GM18519 (cell line): ENCODE data around the gene CA5A.
"Not testable (repeated sequence)": the region's sequence is repeated elsewhere in the genome, so short reads cannot be mapped to it uniquely, and the experiment has no call there.

Experiments
- ATAC-seq: cut with Tn5 transposase; IDR thresholded peaks from one replicate; pipeline ENCODE4 v1.9.1; 2021; ENCODE audit warnings: mild to moderate bottlenecking, moderate library complexity; ENCODE audit not compliant: unreplicated experiment, low FRiP score

Gene CA5A

DNA sequence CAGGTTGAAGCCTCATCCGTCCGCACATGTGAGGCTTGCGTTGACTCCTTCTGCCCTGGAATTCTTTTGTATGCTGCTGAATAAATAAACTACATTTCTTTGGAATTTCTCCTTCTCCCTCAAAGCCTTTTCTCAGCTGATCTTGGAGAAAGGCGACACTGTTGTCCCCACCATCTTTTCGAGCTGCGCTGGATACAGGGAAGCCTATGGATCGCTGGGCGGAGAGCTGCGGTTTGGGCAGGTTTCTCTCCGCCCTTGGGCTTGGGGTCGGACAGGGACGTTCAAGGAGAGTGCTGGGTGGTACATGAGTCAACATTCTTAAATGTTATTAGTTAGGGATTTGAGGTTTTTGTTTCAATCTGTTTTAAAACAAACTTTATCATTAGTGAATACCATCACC is 35.8 kb downstream of the CA5A start:
- ATAC-seq: not testable (repeated sequence)

DNA sequence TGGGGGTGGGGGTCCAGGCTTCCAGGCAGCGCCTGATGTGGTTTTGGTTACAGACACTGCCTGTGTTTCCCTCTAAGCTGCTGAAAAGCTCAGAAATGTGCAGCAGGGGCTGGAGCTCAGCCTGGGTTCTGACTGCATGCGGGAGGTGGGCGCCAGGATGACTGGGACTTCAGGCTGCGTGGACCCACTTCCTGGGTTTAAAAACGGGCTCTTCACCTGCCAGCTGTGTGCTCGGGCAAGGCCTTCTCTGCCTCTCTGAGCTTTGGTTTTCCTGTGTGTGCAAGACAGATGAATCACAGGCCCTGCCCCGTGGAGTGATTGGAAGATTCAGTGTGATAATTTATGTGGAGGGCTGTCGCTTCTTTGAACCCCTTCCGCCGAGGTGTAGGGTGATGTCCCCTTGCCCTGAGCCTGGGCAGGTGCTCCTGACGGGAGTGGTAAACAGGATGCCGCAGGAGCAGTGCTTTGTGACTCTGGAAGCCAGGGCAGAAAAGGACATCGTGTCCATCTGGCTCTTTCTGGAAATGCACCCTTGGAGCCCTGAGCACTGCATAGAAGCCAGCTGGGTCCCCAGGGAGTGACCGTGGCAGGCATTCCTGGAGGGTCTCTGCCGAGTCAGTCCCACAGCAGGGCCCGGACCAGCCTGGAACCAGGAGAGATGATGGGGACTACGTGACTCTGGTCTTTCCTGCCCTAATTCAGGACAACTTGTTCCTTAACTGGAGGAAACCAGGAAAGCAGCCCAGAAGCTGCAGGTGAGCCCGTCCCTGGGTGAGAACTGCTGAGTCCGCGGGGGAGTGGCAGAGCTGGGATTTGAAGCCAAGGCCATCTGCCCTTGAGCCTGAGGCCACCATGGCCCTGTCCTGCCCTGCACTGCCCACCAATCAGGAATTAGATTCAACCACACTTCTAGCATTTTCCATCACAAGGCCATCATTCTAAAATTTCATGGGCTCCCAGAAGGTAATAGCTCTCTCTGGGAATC is 38.5 kb downstream of the CA5A start:
- ATAC-seq: no peak

- not testable (repeated sequence) for ATAC-seq
Observed at GRCh38 chr16:87896924-87897520, 39.3 kb downstream of the CA5A start.

DNA sequence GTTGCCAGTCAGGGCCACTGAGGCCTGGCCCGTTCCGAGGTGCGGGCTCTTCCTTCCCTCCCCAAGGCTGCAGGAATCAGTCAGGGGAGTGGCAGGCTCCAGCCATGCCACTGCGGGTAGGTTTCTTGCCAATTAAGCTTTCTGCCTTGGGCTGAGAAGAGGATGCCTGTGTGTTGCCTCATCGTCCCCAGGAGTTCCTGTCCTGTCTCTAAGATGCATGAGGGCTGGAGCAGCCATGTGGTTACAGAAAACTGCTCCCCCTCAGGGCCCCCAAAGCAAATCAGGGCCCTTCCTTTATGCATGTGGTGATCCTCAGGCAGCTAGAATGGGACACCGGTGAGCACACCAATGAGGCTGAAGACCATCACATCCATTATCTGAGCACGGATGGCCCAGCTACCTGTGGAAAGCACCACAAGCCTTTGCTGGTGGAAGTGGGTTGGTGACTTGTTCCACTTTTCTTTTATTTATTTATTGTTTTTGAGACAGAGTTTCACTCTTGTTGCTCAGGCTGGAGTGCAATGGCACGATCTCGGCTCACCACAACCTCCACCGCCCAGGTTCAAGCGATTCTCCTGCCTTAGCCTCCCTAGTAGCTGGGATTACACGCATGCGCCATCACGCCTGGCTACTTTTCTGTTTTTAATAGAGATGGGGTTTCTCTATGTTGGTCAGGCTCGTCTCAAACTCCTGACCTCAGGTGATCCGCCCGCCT is 40.0 kb downstream of the CA5A start:
- ATAC-seq: not testable (repeated sequence)

GRCh38 chr16:87895641-87896141 is 40.6 kb downstream of the CA5A start:
- no peak for ATAC-seq

DNA sequence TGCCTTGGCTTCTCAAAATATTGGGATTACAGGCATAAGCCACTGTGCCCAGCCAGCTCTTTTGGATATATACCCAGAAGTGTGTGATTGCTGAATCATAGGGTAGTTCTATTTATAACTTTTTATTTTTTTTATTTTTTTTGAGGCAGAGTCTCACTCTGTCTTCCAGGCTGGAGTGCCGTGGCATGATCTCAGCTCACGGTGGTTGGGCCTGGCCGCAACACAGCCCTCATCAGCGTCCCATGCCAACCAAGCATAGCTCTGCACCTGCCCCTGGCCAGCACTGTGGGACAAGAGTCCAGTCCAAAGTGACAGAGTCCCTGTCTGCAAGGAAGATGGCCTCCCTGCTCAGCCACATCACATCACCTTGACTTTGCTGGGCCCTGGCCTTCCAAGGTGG is 42.3 kb downstream of the CA5A start:
- ATAC-seq: not testable (repeated sequence)

- no peak for ATAC-seq
Observed at GRCh38 chr16:87891764-87892163, 44.6 kb downstream of the CA5A start.

- not testable (repeated sequence) for ATAC-seq
Observed at GRCh38 chr16:87889762-87890161, 46.6 kb downstream of the CA5A start.

GRCh38 chr16:87888346-87888745 is 48.0 kb downstream of the CA5A start:
- not testable (repeated sequence) for ATAC-seq

- ATAC-seq: not testable (repeated sequence)
Observed at GRCh38 chr16:87887931-87888330, 48.4 kb downstream of the CA5A start.

- ATAC-seq: not testable (repeated sequence)
Observed at GRCh38 chr16:87885371-87885967, 50.9 kb downstream of the CA5A start.

- ATAC-seq: no peak
Observed at GRCh38 chr16:87882436-87883019, 53.8 kb downstream of the CA5A start.

DNA sequence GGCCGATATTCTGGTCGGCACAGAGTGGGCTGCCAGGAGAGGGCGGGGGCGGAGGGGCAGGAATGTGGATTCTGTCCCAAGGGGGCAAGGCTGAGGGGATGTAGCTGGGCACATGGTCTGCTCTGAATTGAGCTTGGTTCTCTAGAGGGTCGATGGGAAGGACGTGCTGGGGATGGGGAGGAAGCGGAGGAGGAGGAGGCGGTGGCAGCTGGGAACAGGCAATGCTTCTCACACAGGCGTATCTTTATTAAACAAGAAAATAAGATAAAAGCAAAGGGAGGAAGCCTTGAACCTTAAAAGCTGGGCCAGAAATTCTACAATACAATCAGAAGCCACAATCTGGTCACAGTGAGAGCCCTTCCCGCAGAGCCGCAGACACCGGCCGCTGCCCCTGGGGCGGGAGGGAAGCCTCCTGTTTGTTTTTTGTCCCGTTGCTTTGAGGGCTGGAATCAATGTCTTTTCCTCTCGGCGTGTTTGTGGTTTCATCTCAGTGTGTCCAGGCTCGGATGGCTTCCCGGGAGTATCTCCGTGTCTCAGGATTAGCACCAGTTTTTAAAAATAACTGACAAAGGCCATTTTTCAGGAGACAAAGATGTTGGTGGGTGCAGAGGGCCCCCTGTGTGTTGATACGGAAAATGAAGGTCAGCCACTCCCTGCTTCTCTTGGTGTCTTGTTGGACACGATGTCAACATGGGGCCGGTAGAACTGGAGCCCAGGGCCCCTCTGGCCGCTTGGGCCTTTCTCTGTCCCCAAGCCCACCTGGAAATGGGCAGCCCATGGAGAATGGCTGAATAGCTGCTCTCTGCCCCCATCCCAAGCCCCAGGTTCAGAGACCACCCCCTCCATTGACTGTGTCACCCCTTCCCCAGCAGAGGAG is 54.8 kb downstream of the CA5A start:
- no peak for ATAC-seq

GRCh38 chr16:87880117-87880696 is 56.1 kb downstream of the CA5A start:
- no peak for ATAC-seq

GRCh38 chr16:87879411-87880013 is 56.8 kb downstream of the CA5A start:
- not testable (repeated sequence) for ATAC-seq

DNA sequence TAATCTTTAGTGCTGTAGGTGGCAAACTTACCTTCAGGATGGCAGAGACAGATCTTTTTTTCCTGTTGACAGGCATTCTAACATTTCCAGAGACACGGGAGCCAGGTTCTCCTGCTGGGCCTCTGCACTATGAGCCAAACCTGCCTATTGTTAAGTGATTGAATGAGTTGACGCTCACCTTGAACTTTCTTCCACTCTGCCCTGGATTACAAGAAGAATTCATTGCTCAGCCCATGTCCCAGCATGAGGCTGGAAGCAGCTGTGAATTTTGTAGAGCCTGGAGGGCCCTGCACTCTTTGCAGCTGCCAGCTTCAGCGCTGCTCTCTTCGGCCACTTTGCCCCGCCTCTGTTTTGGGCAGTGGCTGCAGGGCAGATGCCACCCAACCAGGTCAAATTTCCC is 57.6 kb downstream of the CA5A start:
- no peak for ATAC-seq

DNA sequence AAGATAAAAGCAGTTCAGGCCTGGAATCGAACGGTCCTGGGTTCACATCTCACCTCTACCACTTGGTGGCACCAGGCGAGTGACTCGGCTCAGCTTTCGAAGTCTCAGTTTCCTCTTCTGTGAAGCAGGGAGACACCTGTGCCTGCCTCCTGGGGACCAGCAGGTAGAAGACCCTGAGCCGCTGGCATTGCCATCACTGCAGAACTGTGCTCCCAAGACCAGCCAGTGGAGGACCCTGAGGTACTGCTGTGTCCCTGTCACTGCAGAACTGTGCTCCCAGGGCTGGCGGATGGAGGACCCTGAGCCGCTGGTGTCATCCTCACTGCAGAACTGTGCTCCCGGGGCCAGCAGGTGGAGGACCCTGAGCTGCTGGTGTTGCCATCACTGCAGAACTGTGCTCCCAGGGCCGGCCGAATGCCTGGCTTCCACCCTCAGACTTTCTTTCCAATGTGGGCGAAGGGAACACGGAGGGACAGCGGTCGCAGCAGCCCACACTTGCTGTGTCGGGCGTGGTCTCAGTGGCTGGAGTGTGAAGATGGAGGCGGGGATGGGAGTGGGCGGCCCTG is 58.3 kb downstream of the CA5A start:
- ATAC-seq: no peak
